A549 treated with Mapracorat at 1 μM for 4 hours (cell line): ENCODE measurements around the gene BMPER. TPM values are rescaled to one million over a fixed set of nuclear protein-coding genes. Genes with fewer than 3 reads are reported as not detected.

Experiments used
- total RNA-seq: library from RNA; stranded (reverse); fragments of 200-300 nt; extraction: Qiagen RNA extraction; gene quantifications from 5 replicates; pipeline ENCODE4 v1.2.3, GENCODE V29; 2022

Gene BMPER
- 4.4 to 5.7 TPM (median 5.1 TPM) in 5 replicates for total RNA-seq

GRCh38 chr7:33905389-33906032, at the start of gene BMPER:
TSS of gene BMPER (plus strand) at chr7:33905539. CDS start at chr7:33905614, 75 bp downstream.

